ENCODE data around the gene HACL1. TPM values are rescaled to one million over a fixed set of nuclear protein-coding genes. Genes with fewer than 3 reads are reported as not detected.

HACL1 gene
- total and polyA plus RNA-seq, 10 of the 15 experiments (the other 5 are each of a cell fraction or from before 2014, with no cell fraction given), result 19.4 to 48.7 (median 30.1) TPM

DNA sequence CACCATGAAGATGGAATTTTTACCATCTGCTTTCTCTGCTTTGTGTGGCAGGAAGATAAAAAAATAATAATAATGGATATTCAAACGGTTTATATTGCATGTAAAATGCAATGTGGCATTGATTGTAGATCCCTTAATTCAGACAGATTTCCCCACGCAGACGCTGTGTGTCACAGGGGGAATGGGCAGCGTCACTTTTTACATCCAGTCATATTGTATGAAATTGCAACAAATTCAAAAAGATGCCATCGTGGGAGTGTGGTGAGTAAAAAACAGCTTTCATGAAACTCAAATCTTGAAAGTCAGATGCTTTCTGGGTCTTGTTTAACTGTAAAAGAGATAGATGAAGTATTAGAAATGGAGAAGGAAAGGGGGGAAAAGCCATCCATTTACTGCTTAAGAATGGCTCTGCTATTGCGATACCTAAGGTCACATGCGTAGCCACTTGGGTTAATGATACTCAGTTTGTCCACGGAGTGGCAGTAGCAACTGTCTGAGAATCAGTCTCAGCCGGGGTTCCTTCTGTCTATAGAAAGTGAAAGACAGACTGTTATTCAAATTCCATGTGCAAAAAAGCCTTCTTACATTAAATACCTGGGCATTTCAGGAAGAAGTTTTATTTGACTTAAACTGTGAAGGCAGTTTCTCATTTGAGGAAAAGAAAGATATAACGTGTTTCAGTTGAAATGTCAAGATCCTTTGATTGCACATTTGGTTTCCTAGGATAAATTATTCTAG lies 28.7 kb upstream of the HACL1 start (continued):
- TF ChIP-seq, protein P1, sequence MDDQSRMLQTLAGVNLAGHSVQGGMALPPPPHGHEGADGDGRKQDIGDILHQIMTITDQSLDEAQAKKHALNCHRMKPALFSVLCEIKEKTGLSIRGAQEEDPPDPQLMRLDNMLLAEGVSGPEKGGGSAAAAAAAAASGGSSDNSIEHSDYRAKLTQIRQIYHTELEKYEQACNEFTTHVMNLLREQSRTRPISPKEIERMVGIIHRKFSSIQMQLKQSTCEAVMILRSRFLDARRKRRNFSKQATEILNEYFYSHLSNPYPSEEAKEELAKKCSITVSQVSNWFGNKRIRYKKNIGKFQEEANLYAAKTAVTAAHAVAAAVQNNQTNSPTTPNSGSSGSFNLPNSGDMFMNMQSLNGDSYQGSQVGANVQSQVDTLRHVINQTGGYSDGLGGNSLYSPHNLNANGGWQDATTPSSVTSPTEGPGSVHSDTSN (IDR thresholded peaks at IDR 0.05; ENCODE audit: insufficient replicate concordance, low read depth, low read length), result no peak
- no peak for TF ChIP-seq TBL1XR1 (IDR thresholded peaks at IDR 0.05; ENCODE audit: low read depth, low read length)
- no peak; the same call in 1 of the 2 replicates for TF ChIP-seq NBN (IDR thresholded peaks at IDR 0.05)
- TF ChIP-seq, protein P2, sequence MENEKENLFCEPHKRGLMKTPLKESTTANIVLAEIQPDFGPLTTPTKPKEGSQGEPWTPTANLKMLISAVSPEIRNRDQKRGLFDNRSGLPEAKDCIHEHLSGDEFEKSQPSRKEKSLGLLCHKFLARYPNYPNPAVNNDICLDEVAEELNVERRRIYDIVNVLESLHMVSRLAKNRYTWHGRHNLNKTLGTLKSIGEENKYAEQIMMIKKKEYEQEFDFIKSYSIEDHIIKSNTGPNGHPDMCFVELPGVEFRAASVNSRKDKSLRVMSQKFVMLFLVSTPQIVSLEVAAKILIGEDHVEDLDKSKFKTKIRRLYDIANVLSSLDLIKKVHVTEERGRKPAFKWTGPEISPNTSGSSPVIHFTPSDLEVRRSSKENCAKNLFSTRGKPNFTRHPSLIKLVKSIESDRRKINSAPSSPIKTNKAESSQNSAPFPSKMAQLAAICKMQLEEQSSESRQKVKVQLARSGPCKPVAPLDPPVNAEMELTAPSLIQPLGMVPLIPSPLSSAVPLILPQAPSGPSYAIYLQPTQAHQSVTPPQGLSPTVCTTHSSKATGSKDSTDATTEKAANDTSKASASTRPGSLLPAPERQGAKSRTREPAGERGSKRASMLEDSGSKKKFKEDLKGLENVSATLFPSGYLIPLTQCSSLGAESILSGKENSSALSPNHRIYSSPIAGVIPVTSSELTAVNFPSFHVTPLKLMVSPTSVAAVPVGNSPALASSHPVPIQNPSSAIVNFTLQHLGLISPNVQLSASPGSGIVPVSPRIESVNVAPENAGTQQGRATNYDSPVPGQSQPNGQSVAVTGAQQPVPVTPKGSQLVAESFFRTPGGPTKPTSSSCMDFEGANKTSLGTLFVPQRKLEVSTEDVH (IDR thresholded peaks at IDR 0.05; ENCODE audit: low read depth, partially characterized antibody), result no peak
- TF ChIP-seq FOS (IDR thresholded peaks at IDR 0.05; ENCODE audit: borderline replicate concordance, extremely low read depth, insufficient read length), result no peak
- TF ChIP-seq, protein P3, sequence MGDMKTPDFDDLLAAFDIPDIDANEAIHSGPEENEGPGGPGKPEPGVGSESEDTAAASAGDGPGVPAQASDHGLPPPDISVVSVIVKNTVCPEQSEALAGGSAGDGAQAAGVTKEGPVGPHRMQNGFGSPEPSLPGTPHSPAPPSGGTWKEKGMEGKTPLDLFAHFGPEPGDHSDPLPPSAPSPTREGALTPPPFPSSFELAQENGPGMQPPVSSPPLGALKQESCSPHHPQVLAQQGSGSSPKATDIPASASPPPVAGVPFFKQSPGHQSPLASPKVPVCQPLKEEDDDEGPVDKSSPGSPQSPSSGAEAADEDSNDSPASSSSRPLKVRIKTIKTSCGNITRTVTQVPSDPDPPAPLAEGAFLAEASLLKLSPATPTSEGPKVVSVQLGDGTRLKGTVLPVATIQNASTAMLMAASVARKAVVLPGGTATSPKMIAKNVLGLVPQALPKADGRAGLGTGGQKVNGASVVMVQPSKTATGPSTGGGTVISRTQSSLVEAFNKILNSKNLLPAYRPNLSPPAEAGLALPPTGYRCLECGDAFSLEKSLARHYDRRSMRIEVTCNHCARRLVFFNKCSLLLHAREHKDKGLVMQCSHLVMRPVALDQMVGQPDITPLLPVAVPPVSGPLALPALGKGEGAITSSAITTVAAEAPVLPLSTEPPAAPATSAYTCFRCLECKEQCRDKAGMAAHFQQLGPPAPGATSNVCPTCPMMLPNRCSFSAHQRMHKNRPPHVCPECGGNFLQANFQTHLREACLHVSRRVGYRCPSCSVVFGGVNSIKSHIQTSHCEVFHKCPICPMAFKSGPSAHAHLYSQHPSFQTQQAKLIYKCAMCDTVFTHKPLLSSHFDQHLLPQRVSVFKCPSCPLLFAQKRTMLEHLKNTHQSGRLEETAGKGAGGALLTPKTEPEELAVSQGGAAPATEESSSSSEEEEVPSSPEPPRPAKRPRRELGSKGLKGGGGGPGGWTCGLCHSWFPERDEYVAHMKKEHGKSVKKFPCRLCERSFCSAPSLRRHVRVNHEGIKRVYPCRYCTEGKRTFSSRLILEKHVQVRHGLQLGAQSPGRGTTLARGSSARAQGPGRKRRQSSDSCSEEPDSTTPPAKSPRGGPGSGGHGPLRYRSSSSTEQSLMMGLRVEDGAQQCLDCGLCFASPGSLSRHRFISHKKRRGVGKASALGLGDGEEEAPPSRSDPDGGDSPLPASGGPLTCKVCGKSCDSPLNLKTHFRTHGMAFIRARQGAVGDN (IDR thresholded peaks at IDR 0.05), result no peak
- TF ChIP-seq, protein P4, sequence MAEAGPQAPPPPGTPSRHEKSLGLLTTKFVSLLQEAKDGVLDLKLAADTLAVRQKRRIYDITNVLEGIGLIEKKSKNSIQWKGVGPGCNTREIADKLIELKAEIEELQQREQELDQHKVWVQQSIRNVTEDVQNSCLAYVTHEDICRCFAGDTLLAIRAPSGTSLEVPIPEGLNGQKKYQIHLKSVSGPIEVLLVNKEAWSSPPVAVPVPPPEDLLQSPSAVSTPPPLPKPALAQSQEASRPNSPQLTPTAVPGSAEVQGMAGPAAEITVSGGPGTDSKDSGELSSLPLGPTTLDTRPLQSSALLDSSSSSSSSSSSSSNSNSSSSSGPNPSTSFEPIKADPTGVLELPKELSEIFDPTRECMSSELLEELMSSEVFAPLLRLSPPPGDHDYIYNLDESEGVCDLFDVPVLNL (IDR thresholded peaks at IDR 0.05; ENCODE audit: low read depth, low read length), result no peak
- no peak for TF ChIP-seq SPI1 (IDR thresholded peaks at IDR 0.05; ENCODE audit: borderline replicate concordance, insufficient read depth, low read depth, low read length)
- no peak for TF ChIP-seq SIN3A (IDR thresholded peaks at IDR 0.05; ENCODE audit: low read depth, low read length)
- TF ChIP-seq, protein P5, sequence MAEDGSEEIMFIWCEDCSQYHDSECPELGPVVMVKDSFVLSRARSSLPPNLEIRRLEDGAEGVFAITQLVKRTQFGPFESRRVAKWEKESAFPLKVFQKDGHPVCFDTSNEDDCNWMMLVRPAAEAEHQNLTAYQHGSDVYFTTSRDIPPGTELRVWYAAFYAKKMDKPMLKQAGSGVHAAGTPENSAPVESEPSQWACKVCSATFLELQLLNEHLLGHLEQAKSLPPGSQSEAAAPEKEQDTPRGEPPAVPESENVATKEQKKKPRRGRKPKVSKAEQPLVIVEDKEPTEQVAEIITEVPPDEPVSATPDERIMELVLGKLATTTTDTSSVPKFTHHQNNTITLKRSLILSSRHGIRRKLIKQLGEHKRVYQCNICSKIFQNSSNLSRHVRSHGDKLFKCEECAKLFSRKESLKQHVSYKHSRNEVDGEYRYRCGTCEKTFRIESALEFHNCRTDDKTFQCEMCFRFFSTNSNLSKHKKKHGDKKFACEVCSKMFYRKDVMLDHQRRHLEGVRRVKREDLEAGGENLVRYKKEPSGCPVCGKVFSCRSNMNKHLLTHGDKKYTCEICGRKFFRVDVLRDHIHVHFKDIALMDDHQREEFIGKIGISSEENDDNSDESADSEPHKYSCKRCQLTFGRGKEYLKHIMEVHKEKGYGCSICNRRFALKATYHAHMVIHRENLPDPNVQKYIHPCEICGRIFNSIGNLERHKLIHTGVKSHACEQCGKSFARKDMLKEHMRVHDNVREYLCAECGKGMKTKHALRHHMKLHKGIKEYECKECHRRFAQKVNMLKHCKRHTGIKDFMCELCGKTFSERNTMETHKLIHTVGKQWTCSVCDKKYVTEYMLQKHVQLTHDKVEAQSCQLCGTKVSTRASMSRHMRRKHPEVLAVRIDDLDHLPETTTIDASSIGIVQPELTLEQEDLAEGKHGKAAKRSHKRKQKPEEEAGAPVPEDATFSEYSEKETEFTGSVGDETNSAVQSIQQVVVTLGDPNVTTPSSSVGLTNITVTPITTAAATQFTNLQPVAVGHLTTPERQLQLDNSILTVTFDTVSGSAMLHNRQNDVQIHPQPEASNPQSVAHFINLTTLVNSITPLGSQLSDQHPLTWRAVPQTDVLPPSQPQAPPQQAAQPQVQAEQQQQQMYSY (CRISPR knock-in tag; IDR thresholded peaks at IDR 0.05), result no peak
- no peak for TF ChIP-seq SMAD5 (IDR thresholded peaks at IDR 0.05; ENCODE audit: low read depth)
- no peak for TF ChIP-seq SREBF1 (IDR thresholded peaks at IDR 0.05; ENCODE audit: low read length)

Data from GM12878 (cell line).